Measurements from ENCODE around the gene SLC35F3.
A peak's percentile ranks its signal among the peaks of the same experiment; 100 is the strongest.
"Not testable (repeated sequence)": the region's sequence is repeated elsewhere in the genome, so short reads cannot be mapped to it uniquely, and the experiment has no call there.

SLC35F3 gene

DNA sequence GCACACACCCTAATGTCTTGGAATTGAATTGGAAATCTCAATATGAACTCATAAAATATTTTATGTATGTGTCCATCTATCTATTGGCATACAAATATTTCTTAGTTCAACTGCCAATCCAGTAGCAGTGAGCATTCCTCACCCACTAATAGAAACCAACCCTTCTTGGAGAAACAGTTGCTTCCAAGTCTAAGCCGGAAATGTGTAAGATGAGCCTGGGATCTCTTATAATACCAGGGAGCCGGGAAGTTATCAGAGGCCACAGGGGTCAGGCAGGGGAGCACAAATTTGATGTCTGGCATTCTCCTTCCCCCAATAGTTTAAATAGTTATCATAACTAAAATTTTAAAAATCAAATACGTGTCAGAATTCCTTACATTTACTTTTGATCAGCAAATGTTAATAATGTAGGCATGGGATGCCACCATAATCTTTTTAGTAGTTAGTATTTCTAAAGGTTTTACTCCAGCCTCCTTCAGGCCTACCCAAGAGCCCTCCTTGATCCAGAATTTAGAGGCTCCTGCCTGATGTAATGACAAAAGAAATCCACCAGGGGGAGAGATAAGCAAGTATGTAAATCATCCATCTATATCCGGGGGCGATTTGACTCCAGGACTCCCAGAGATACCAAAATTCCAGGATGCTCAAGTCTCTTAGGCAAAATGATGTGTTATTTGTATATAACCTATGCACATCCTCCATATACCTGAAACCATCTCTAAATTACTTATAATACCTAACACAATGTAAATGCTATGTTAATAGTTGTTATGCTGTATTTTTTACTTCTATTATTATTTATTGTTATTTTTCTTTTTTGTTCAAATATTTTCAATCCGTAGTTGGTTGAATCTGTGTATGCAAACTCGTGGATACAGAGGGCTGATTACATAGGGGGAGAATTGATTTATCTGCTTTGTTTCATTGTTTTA is 250.1 kb downstream of the SLC35F3 start:
- DNase-seq, result peak; percentile 43

DNA sequence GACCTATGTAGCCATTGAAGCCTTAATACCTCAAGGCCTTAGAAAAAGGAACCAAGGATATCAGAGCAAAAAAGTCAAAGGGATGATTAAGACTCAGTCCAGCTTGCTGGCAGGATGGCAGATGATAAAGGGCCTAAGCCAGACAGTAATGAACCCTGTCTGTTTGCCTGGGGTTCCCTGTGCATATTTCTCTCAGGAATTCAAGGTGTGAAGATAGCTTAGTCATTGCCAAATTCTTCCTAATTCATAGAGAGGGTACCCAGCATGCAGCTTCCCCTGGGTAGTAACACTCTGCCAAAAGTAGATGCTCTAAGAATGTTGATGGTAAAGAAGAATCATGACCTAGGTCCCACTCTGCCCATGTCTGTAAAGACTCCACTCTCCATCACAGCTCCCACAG is 258.2 kb downstream of the SLC35F3 start:
- DNase-seq, result no peak

DNA sequence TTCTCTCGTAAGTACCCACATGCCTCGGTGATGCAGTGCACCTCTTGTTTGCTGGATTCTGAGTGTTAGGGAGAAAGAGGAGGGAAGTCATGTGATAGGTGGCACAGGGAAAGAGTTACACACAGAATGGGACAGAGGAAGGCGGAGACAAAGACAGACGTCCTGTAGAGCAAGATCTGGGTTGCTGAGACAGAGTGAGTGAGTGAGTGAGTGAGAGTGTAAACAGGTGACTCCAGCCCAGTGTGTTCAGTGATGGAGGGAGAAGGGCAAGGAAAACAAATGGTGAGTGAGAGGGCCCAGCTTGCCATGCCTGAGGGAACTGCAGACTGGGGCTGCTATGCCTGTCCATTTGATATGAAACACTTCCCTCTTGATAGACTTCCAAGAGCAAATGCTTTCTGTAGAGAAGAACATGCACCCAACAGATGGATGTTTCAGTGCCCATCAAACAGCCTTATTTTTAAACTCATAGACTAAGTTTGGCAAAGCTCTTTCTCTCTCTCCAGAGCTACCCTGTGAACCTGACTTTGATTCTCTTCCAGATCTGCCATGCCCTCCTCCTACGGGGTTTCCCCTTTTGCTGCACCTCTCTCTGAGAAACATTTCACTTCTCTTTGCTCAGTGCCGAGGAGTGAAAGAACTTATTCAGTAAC is 258.9 kb downstream of the SLC35F3 start:
- no peak for DNase-seq

DNA sequence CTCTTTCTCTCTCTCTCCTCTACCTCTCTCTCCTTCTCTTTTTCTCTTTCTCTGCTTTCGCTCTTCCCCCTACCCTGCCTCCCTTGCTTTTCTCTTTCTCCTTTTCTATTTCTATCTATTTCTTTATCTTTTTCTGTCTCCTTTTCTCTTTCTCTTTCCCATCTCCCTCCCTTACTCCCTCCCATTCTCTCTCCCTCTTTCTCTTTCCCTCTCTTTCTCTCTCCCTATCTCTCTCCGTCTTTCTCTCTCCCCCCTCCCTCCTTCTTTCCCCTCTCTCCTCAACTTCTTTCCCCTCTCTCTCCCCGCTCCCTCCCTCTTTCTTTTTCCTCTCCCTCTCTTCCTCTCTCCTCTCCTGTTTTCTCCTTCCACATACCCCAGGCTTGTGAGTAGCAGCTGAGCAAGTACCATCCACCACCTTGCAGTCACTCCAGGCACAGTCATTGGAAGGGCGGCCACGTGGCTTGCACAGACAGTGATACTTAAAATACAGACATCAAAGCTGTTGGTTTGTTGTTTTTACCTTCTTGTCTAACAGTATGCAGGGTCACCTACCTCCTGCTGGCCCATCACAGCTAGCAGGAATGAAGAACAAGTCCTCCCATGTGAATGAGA is 259.7 kb downstream of the SLC35F3 start:
- no peak for DNase-seq

DNA sequence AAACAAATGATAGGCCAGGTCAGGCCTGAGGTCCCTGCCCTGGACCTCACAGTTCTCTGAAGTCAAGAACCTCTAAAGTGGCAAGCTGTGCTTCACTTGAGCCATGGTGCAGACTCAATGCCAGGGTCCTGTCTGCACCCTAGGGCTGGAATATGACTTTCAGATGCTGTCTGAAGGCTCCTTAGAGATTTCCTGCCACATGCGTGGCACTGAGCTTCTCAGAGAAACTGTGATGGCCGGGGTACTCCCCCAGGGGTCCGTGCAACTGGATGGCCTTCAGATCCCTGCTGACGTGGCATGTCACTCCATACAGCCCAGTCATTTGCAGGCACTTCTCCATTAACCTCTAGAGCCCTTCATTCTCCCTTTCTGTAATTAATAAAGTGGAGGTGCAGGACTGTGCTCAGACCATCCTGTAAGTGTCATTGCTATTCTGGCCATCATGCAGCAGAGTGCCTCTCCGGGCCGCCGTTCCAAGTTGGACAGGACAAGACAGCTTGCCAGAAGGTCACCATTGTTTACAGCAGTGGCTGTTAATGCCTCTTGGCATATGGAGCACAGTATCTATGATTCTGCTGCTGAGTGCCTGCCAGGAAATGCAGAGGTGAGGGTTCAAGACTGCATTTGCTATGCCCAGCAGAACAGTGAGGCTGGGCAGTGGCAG is 263.7 kb downstream of the SLC35F3 start:
- no peak for DNase-seq

DNA sequence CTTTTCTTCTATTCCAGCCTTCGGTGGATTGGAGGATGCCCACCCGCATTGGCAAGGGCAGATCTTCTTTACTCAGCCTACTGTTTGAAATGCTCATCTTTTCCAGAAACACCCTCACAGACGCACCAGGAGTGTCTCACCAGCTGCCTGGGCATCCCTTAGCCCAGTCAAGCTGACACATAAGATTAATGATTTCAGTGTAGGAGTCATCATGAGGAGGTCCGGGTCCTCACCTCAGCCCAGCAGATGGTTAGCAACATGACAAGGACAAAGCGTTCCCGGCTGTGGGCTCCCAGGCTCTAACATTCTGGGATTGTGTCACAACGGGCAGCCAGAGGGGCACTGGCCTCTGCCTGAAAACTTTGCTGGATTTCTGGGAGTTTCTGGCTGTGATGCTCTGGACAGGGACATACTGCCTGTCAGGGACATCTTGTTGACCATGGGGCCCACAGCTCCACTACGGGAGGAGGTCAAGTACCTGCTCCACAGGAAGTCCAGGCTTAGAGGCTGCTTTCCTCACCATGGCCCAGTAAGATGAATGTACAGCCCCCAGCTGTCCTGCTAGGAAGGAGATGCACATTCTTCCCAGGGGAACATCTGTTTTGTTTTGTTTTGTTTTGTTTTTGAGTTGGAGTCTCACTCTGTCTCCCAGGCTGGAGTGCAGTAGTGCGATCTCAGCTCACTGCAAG is 264.8 kb downstream of the SLC35F3 start:
- DNase-seq, result no peak

DNA sequence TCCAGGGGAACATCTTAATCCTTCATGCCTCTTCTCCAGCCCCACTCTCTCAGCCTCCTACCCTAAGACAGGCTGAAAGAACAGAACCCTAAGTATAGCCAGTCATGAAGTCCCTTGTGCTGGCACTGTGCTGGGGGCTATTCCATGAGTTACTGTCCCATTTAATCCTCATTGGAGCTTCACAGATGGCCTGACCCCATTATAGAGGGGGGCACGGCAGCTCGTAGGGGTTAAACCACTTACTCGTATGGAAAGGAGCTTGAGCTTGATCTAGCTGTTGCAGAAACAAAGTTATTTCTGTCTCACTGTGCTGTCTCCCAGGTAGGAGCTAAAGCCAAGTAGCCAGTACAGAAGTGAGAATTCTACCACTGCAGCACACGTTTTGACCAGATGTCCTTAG is 265.6 kb downstream of the SLC35F3 start:
- no peak for DNase-seq

DNA sequence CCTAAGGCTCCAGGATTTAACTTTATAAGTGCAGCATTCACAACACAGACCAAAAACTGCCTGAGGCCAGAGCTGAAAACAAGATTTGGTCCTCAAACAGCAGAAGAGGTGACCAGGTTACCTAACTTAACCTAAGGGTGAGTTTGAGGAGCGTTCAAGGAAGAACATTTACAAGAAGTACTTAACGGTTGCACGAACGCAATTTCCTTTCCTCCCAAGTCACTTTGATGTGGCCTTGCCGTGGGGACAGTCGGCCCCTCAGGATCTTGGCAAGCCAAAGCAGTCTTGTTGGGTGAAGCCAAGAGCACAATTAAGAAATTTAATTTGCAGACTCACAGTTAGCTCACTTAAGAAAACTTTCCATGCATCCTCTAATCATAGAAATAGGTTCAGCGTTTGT is 266.1 kb downstream of the SLC35F3 start:
- no peak for DNase-seq

DNA sequence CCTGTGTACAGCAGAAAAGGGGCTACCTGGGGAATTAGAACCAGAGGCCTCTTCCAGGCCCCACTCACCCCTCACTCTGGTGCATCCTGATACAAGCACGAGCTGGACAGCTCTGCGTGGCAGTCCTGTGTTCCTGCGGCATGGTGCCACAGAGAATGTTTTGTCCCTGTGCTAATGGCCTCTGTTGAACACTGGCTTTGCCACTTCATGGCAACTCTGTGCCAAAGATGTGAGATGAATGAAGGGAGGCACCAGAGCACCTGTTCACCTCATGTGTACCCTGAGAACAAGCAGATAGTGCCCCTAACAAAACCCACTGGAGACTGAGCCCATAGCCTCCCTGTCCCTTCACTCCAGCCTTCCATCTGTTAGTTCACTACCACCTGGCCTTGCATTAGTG is 269.5 kb downstream of the SLC35F3 start:
- DNase-seq, result no peak

DNA sequence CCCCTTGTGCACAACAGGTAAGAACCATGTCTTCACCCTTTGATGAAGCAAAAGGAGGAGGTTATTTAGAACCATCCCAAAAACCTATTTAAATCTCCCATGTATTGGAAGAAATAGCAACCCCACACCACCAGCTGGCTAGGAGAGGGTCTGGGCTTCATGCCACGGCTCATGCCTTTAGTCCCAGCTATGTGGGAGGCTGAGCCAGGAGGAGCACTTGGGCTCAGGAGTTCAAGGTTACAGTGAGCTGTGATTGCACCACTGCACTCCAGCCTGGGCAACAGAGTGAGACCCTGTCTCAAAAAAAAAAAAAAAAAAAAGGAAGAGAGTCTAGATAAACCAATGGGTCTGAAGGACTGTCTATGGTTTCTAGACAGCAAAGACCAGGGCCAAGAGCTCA is 270.9 kb downstream of the SLC35F3 start:
- DNase-seq, result no peak

DNA sequence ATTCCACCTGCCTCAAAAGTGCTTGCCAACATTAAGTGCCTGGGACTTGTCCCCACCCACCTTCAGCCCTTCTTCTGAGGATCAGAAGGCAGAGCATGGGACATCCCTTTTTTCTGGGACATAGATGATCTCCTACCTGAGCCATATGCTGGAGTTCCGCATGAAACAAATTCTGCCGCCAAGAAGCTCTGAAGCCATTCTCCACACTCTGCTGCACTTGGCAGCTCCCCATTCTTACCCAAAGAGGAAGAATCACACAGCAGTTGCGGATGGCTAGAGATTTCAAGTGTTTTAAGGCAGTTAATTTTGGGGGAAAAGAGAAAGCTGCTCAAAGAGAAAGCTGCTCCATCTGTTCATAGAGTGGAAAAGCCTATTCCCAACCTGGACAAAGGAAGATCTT is 271.5 kb downstream of the SLC35F3 start:
- no peak for DNase-seq

DNA sequence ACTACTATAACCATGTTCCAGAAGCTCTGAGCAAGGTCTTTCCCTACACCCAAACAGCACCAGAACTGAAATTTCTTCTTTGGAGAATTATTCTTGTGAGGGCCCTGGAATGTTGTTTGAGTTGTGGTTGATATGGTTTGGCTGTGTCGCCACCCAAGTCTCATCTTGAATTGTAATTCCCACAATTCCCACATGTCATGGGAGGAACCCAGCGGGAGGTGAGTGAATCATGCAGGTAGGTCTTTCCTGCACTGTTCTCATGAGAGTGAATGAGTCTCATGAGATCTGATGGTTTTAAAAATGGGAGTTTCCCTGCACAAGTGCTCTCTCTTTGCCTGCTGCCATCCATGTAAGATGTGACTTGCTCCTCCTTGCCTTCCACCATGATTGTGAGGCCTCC is 272.4 kb downstream of the SLC35F3 start:
- not testable (repeated sequence) for DNase-seq

DNA sequence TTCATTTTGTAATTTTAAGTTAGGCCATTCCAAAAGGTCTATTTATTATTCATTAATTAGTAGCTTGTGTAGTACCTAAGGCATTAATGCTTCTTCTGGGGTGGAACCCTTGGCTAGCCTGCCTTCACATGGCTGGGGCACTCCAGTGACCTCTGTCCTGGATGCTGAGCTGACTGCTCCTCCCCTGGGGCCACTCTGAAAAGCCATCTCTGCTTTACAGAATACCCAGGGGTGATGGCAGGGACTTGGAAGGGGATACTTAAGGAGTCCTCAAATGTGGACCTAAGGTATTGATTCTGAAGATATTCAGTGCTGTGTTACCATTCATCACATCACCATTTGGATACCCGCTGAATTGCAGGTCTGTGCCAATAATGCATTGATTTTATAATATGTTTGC is 281.0 kb downstream of the SLC35F3 start:
- no peak for DNase-seq

DNA sequence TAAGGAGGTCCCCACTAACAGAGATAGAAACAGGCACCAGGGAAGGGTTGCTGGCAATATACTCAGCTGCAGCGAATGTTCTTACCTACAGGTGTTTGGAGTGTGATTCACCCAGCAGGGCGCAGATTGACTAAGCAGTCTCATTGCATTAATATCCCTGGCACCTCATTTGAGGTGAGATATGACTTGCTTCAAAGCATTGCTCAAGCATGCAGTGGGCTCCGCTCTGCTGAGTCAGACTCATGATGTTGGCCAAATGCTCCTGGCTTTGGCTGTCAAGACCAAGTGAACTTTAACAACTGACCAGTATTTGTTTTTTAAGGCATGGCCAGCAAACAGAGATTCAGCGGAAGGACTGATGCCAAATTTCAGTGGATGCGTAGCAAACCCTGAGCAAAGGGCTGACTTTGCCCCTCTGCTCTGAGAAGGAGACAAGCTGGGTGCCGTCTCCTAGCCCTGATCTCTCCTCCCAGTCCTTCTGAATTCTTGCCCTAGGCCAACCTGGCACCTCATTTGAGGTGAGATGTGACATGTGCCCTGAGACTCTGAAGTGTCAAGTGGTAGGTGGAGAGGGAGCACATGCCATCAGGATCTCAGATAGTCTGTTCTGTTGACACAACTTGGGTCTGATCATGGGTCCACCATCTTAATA is 281.7 kb downstream of the SLC35F3 start:
- no peak for DNase-seq

DNA sequence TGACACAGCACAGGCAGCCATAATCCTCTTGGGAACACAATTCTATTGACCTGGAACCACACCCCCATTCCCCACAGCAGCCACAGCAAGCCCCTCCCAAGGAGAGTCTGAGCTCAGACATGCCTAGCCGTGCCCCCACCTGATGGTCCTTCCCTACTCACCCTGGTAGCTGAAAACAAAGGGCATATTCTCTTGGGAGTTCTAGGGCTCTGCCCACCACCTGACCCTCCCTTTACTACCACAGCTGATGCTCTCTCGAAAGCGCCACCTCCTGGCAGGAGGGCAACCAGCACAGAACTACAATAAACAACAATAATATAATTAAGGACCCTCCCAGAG is 283.9 kb downstream of the SLC35F3 start:
- DNase-seq, result no peak

DNA sequence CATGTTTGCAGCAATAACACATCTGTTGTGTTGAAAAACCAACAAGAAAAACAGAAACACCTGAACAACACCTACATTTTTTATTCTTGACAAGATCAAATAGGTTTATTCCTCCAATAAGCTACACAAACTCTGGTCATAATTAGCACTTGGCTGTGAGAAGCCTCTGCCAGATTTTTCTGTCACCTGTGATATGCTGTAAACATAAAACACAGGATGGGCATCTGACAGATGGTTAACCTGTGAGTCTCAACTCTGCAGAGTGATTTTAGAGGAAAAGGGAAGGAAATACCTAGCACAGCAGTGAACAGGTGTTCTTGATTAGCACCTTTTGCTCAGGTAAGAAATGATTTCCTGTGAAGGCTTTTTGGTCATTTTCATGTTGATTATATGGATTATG is 293.4 kb downstream of the SLC35F3 start:
- DNase-seq, result no peak

DNA sequence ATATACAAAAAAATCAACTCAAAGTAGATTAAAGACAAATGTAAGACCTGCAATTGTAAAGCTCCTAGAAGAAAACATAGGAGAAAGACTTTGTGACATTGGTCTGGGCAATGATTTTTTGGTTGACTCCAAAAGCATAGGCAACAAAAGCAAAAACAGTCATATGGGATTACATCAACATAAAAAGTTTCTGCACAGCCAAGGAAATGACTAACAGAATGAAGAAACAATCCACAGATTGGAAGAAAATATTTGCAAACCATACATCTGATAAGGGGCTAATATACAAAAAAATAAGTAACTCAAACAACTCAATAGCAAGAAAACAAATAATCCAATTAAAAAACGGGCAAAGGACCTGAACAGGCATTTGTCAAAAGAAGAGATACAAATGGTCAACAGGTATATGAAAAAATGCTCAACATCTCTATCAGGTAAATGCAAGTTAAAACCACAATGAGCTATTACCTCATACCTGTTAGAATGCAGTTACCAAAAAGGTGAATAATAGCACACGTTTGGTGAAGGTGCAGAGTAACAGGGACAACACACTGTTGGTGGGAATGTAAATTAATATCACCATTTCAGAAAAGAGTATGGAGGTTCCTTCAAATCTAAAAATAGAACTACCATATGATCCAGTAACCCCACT is 295.1 kb downstream of the SLC35F3 start:
- no peak for DNase-seq

DNA sequence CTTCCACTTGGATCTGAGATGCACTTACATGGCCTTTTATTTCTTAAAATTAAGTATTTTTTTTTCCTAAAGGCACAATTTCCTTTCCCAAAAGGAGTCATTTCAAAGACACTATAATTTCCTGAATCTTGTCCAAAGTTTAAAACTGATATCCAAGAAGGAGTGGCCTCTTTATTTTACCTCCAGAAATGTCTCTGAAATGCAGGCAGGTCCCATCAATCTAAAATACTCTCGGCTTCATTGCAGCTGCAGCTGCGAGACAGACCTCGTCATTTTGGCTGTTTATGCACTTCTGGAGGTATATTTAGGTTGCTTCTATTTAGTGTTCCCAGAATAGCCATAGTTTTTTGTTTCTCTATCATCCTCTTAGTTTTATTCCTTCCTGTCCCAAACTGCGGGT is 296.1 kb downstream of the SLC35F3 start:
- no peak for DNase-seq

DNA sequence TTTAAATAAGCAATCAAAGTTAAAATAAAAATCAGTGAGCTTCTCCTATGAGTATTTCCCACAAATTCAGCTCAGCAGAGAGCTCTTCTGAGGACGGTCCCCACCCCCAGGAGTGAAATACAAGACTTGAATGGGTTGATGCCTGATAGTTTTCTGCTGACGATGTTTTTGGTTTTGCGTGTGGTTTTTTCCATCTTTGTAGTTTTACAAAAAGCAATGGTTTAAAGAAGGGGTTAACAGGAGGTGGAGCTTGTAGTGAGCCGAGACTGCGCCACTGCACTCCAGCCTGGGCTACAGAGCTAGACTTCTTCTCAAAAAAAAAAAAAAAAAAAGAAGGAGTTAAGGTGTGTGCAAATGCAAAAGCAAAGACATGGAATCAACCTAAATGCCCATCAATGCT is 297.1 kb downstream of the SLC35F3 start:
- DNase-seq, result no peak

DNA sequence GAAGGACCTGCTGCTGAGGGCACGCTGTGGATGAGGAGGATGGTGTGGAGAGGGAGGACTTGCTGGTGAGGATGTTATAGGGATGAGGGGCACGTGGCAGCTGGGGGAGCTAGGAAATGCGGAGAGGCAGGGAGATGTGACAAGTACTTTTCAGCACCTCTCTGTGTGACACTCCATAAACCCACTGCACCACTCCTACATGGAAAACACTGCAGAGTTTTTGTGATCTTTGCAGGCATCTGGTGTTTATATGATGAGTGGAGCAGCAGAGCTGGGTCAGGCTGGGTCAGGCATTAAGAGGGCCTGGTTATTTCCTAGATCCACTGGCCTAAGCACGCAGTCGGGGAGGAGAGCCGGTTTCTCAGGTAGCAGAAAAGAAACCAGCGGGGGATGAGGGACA is 301.5 kb downstream of the SLC35F3 start:
- no peak for DNase-seq

DNA sequence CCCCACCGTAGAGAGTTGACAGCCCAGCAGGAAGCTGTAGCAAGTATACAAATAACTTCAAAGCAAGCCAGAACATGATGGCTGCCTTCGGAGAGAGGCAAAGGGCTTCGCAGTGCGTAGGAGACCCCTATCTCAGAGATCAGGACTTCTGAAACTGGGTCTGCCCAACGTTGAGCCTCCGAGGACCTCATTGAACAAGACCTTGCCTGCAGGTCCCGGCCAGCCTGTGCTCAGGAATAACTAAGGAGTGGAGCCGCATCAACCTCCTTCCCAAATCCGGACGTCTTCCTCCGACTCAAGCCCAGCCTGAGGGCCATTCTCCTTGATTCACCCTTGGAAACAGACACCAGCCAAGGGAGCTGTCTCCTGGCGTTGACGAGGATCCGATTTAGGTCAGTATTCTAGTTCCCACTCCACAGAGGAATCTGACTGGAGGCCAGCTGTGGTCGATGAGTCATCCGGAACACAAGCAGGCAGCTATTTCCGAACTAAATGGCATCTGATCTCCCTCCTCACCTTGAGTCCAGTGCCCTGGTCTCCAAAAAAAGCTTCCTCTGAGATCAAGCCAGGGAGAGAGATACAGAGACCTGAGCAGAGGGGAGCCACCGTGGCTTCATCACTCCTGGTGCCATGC is 302.3 kb downstream of the SLC35F3 start:
- no peak for DNase-seq

Measured in NCI-H2029 (cell line).